MM.1S (cell line): Measurements from ENCODE around the gene PRR18.

ENCODE experiments used
- EZH2 ChIP-seq: fragments of 300-600 bp; sonication (generic); optimal IDR thresholded peaks from 2 replicates; pipeline ENCODE3; 2017; ENCODE audit warnings: low read depth, mild to moderate bottlenecking, antibody characterized with exemption, low read length, mixed read lengths
- EZH2phosphoT487 ChIP-seq: fragments of 300-600 bp; sonication (generic); IDR thresholded peaks from 2 replicates; pipeline ENCODE4 v1.6.1; 2018; ENCODE audit warnings: antibody characterized with exemption, low read length
- TF ChIP-seq, protein P1 (sequence below): fragments of 300-600 bp; sonication (generic); IDR thresholded peaks from 2 replicates; pipeline ENCODE4 v1.5.1; 2016; ENCODE audit warnings: antibody characterized with exemption, low read length, mixed read lengths

DNA sequence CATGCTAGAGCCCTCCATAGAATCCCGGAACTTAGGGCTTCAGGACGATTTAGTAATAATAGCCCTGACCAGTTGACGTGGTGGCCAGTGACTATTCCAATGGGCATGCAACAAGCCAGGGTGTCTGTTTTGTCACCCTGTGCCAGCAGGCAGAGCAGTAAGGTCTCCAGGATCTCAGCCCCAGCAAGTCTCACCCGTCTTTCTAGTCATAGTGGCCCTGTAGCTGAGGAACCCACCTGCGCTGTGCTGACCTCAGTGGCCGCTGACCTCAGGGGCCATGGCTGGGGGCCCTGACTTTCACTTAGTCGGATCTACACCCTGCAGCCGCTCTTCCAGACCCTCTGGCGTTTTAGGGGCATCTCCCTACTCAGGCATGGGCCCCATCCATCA is 36.8 kb downstream of the PRR18 start:
- TF ChIP-seq, protein P1, sequence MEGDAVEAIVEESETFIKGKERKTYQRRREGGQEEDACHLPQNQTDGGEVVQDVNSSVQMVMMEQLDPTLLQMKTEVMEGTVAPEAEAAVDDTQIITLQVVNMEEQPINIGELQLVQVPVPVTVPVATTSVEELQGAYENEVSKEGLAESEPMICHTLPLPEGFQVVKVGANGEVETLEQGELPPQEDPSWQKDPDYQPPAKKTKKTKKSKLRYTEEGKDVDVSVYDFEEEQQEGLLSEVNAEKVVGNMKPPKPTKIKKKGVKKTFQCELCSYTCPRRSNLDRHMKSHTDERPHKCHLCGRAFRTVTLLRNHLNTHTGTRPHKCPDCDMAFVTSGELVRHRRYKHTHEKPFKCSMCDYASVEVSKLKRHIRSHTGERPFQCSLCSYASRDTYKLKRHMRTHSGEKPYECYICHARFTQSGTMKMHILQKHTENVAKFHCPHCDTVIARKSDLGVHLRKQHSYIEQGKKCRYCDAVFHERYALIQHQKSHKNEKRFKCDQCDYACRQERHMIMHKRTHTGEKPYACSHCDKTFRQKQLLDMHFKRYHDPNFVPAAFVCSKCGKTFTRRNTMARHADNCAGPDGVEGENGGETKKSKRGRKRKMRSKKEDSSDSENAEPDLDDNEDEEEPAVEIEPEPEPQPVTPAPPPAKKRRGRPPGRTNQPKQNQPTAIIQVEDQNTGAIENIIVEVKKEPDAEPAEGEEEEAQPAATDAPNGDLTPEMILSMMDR: no peak
- no peak for TF ChIP-seq EZH2
- TF ChIP-seq EZH2phosphoT487: no peak
